K562 (cell line): ENCODE results near the gene TM7SF2. TPM values are rescaled to one million over a fixed set of nuclear protein-coding genes. Genes with fewer than 3 reads are reported as not detected.

Experiments
- FOXA3 ChIP-seq, 2 experiments: fragments of 450-650 bp in 1 of 2; sonication (generic) in 1 of 2; formaldehyde crosslinking; IDR thresholded peaks in 1 of 2; conservative IDR thresholded peaks in 1 of 2; 2 replicates each; pipeline versions ENCODE4 v1.4.0 to v1.8.0; 2020 to 2022; ENCODE audit warnings: mild to moderate bottlenecking in 2 of 2, missing genetic modification reagents in 1 of 2
- GABPB2 ChIP-seq: fragments of 250-450 bp; sonication (Bioruptor Pico); conservative IDR thresholded peaks from 2 replicates; pipeline ENCODE4 v1.5.1; 2021; ENCODE audit warnings: mild to moderate bottlenecking
- HDAC1 ChIP-seq, 2 experiments: fragments of 450-650 bp; IDR thresholded peaks; 2 replicates each; pipeline ENCODE4 v1.6.1; 2016 to 2017; ENCODE audit warnings: inconsistent platforms in 1 of 2, mild to moderate bottlenecking in 1 of 2, moderate library complexity in 1 of 2
- HOXB6 ChIP-seq: fragments of 250-450 bp; sonication (Bioruptor Pico); IDR thresholded peaks from 2 replicates; pipeline ENCODE4 v1.5.1; 2022; ENCODE audit warnings: mild to moderate bottlenecking, borderline replicate concordance
- LCOR ChIP-seq: sonication (generic); formaldehyde crosslinking; IDR thresholded peaks from 2 replicates; pipeline ENCODE4 v1.8.0; 2022; ENCODE audit warnings: mild to moderate bottlenecking, missing genetic modification reagents
- NFE2 ChIP-seq: IDR thresholded peaks from 2 replicates; pipeline ENCODE4 v1.6.1; 2014; ENCODE audit warnings: antibody characterized with exemption, low read depth
- NFXL1 ChIP-seq: fragments of 450-650 bp; formaldehyde crosslinking; IDR thresholded peaks from 2 replicates; pipeline ENCODE4 v1.4.0; 2021; ENCODE audit warnings: mild to moderate bottlenecking
- PATZ1 ChIP-seq: fragments of 250-450 bp; sonication (Bioruptor Pico); IDR thresholded peaks from 2 replicates; pipeline ENCODE4 v1.5.0; 2020; ENCODE audit warnings: mild to moderate bottlenecking, borderline replicate concordance
- RHOXF2B ChIP-seq: fragments of 250-450 bp; sonication (Bioruptor Pico); conservative IDR thresholded peaks from 2 replicates; pipeline ENCODE4 v1.5.1; 2021
- SNIP1 ChIP-seq: fragments of 450-650 bp; IDR thresholded peaks from 2 replicates; pipeline ENCODE4 v1.7.1; 2017; ENCODE audit warnings: low read depth, mild to moderate bottlenecking
- USF1 ChIP-seq: sonication (generic); formaldehyde crosslinking; IDR thresholded peaks from 2 replicates; pipeline ENCODE4 v1.9.0; 2022; ENCODE audit warnings: mild to moderate bottlenecking, missing genetic modification reagents
- ZBTB40 ChIP-seq, 2 experiments: fragments of 450-650 bp in 1 of 2; sonication (generic) in 1 of 2; formaldehyde crosslinking in 1 of 2; IDR thresholded peaks; 2 replicates each; pipeline versions ENCODE4 v1.7.1 to v1.9.0; 2016 to 2022; ENCODE audit warnings: inconsistent platforms in 1 of 2, mild to moderate bottlenecking in 1 of 2, missing genetic modification reagents in 1 of 2
- ZNF41 ChIP-seq: fragments of 250-450 bp; sonication (Bioruptor Pico); conservative IDR thresholded peaks from 2 replicates; pipeline ENCODE4 v1.4.0; 2020; ENCODE audit warnings: mild to moderate bottlenecking
- polyA plus RNA-seq, 8 experiments: library from polyadenylated mRNA; depleted of rRNA in 4 of 8; stranded (reverse) in 5 of 8; unstranded in 3 of 8; fragments of >200 nt; fragmentation: Nextera tagmentation in 2 of 8; fragmentation: Illumina TruSeq in 1 of 8; extraction: Ambion mirVana in 2 of 8; extraction: Trizol in 1 of 8; gene quantifications; 2 replicates each; pipeline versions ENCODE4 v1.2.1 to v1.2.3, GENCODE V29; 2011 to 2014; ENCODE audit warnings: inconsistent platforms in 1 of 8, missing spikeins in 1 of 8
- total RNA-seq, 7 experiments: library from RNA; depleted of rRNA in 6 of 7; stranded (reverse); fragments of >200 nt in 6 of 7; fragmentation: Illumina TruSeq in 2 of 7; extraction: Trizol in 2 of 7; gene quantifications; 2 replicates each; pipeline versions ENCODE4 v1.2.1 to v1.2.3, GENCODE V29; 2011 to 2021; ENCODE audit warnings: low replicate concordance in 1 of 7

Gene TM7SF2
- total and polyA plus RNA-seq, 9 of the 15 experiments (the other 6 are each of a cell fraction or from before 2014, with no cell fraction given) = 1.2 to 22.0 (median 14.3) TPM

- no peak for TF ChIP-seq ZBTB40 (IDR thresholded peaks at IDR 0.05)
- no peak for TF ChIP-seq ZBTB40 (CRISPR knock-in tag; IDR thresholded peaks at IDR 0.05)
- TF ChIP-seq RHOXF2B (CRISPR knock-in tag) = no peak
- no peak for TF ChIP-seq NFE2
- TF ChIP-seq HOXB6 = no peak
- no peak for TF ChIP-seq PATZ1 (CRISPR knock-in tag)
- no peak for TF ChIP-seq NFXL1
- TF ChIP-seq HDAC1 (IDR thresholded peaks at IDR 0.05) = no peak
- no peak for TF ChIP-seq GABPB2 (CRISPR knock-in tag)
- TF ChIP-seq SNIP1 = no peak
- no peak for TF ChIP-seq LCOR (CRISPR knock-in tag)
- 0 out of 4 replicates have a peak, but pooled peaks of 1 of the 2 experiments have one; percentile 14 for TF ChIP-seq FOXA3 (CRISPR knock-in tag; conservative IDR thresholded peaks at IDR 0.05 in 1 of 2, IDR thresholded peaks at IDR 0.05 in 1 of 2)
- TF ChIP-seq USF1 (CRISPR knock-in tag) = peak; percentile 32; the same call in 1 of the 2 replicates
- no peak for TF ChIP-seq ZNF41 (CRISPR knock-in tag)
These were observed 26.9 kb upstream of the TM7SF2 start (continued) for GRCh38 chr11:65084598-65085375.
